GM13976 (cell line): Measurements from ENCODE around the gene WDFY4.

Experiments
- DNase-seq: peaks from one replicate; pipeline ENCODE4 v3.0.0; 2012; ENCODE audit warnings: low spot score
- in situ Hi-C: fragments of 300-500 bp; cut with MboI; formaldehyde crosslinking; loops from one replicate; pipeline ENCODE4 v1.12.0; 2022; ENCODE audit warnings: low sequenced_read_pairs, mixed read lengths, inconsistent platforms; ENCODE audit not compliant: unreplicated experiment
- TF ChIP-seq, protein P1 (sequence below): IDR thresholded peaks from 2 replicates; pipeline ENCODE4 v1.5.1; 2012; ENCODE audit warnings: borderline replicate concordance, mild to moderate bottlenecking; ENCODE audit not compliant: insufficient read depth; ENCODE audit errors: extremely low read depth, missing control alignments, control extremely low read depth

The WDFY4 gene

DNA sequence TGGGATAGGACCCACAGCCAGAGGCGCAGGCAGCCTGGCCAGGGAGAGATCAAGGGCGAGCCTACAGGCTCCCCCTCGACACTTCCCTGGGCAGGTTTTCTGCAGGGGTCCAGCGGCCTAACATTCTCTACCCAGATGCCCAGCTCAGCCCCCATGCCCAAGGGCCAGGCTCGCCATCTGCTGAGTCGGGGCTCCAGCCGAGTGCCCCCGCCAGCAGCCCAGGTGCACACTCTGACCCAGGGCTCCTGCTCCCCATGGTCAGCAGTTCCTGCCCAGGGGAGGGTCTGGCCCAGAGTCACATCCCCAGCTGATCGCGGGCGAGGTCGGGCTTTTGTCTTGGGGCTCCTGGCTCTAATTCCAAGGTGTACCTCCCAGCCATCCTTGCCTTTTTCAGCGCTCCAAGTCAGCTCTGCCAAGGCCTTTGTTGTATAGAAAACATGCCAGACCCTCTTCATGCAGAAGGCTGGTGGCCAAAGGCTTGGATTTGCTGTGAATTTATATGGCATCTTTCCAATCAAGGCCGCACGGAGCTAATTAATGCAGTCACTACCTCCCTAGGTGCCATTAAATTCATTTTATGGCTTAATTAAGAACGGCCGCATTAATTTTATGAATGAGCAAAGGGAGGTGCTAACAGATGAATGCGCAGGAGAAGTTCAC, 134.3 kb downstream of the WDFY4 start:
- TF ChIP-seq, protein P1, sequence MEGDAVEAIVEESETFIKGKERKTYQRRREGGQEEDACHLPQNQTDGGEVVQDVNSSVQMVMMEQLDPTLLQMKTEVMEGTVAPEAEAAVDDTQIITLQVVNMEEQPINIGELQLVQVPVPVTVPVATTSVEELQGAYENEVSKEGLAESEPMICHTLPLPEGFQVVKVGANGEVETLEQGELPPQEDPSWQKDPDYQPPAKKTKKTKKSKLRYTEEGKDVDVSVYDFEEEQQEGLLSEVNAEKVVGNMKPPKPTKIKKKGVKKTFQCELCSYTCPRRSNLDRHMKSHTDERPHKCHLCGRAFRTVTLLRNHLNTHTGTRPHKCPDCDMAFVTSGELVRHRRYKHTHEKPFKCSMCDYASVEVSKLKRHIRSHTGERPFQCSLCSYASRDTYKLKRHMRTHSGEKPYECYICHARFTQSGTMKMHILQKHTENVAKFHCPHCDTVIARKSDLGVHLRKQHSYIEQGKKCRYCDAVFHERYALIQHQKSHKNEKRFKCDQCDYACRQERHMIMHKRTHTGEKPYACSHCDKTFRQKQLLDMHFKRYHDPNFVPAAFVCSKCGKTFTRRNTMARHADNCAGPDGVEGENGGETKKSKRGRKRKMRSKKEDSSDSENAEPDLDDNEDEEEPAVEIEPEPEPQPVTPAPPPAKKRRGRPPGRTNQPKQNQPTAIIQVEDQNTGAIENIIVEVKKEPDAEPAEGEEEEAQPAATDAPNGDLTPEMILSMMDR: no peak
- in situ Hi-C loops: no loop called here
- DNase-seq: no peak

DNA sequence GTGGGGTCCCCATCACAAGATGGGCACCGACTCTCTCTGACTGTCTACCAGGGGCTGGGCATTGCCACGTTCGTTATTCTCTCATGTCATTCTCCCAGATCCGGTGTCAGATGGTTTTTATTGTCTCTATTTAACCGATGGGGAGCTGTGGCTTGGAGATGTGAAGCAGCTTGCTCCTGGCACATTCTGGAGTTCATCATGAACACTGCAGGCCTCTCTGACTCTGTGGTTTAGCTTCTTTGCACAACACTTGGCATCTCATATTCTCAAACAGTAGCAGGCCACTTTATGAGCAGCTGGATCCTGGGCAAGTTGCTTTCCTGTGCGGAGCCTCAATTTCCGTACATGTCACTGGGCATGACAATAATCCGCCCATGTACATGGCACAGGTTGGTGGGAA, 135.1 kb downstream of the WDFY4 start:
- in situ Hi-C loops: no loop called here
- TF ChIP-seq, protein P1: no peak
- no peak for DNase-seq

DNA sequence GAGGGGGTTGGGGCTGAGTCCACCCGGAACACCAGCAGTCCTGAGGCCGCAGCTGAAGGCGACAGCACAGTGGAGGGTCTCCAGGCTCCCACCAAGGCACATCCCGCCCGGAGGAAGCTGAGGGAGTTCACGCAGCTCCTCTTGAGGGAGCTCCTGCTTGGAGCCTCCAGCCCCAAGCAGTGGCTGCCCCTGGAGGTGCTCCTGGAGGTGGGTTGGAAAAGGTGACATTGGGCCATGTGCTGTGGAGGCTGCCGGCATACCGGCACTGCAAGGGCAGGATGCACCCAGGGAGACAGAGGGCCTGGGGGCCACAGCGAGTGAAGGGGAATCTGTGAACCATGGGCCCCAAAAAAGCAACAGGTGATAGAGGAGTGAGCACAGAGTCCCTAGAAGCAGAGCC, 135.6 kb downstream of the WDFY4 start:
- in situ Hi-C loops: no loop called here
- DNase-seq: no peak
- TF ChIP-seq, protein P1: no peak

DNA sequence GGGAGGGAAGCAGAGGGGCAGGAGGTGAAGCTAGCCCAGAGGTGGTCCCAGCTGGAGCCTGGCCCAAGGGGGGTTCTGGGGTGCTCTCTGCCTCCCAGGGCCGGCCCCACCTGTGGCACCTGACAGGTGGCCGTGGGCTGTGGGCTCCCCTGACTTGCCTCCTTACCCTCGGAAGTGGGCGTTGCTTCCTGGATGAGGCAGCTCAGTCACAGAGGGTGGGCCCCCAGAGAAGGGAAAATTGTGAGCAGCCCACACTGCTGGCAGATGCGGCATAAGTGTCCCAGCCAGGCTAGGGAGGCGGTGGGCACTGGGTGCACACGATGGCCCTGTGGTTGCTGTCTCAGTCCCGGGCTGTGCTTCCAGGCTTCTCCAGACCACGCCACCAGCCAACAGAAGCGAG, 136.0 kb downstream of the WDFY4 start:
- in situ Hi-C loops: no loop called here

DNA sequence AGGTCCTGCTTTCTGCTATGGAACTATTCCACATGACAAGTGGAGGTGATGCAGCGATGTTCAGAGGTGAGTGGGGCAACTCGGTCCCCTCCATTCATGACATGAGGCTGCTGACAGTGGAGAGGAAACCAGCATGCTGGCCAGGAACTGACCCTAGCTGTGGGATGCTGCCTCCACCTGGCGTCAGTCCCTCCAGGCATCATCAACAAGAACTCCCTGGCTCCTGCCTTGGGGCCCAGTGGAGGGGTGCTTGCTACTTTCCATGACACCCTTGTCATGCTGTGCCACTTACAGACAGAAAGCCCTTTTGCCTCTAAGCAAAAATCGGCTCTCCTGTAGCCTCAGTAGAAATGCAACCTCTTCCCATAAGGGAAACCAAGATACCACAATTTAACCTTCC, 136.4 kb downstream of the WDFY4 start:
- in situ Hi-C loops: no loop called here
- TF ChIP-seq, protein P1: no peak

More for the DNA sequence above, 136.0 kb downstream of the WDFY4 start:
- TF ChIP-seq, protein P1: no peak
- DNase-seq: no peak

DNA sequence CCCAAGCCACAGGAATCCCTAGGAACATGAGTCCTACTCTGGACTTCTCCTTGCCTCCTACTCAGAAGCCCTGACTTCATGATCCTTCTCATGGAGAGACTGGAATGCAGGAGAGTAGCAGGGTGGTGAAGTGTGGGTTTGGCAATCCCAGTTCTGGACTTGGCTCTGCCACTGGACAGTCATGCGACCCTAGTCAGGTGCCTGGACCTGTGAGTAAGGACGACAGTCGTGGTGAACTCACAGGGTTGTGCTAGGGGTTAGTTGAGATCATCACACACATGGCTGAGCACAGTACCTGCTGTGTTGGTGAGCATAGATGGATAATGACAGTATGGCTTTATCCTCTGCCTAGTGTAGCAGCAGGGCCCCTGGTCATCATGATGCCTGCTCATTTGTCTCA, 137.0 kb downstream of the WDFY4 start:
- in situ Hi-C loops: no loop called here
- DNase-seq: no peak
- TF ChIP-seq, protein P1: no peak

More for the DNA sequence above, 136.4 kb downstream of the WDFY4 start:
- no peak for DNase-seq

DNA sequence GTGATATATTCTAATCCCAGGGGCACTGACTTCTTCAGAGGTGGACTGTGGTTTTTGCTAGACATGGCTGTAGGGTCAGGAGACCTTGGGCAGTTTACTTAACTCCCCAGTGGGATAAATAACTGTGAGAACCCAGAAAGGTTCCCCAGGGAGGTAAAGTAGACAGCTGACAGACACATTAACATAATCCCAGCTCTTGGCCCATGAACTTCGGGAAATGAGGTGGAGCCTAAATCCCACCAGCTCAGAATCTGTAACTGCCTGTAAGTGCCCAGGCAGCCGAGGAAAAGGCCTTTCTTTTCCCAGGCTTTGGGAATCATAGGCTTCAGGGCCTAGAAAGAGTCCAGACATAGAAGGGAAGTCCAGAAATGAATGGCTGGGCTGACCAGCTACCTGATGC, 149.0 kb downstream of the WDFY4 start:
- in situ Hi-C loops: no loop called here
- TF ChIP-seq, protein P1: no peak
- DNase-seq: no peak
